H9 (cell line): ENCODE data around the gene MED29. TPM values are rescaled to one million over a fixed set of nuclear protein-coding genes. Genes with fewer than 3 reads are reported as not detected.

Experiments
- DNase-seq: peaks from one replicate; pipeline ENCODE4 v3.0.0-alpha.2; 2017
- H2AFZ ChIP-seq: one replicate; pipeline ENCODE4 v1.6.1; 2013; ENCODE audit warnings: mild to moderate bottlenecking, low read length, control low read depth, moderate library complexity
- H2AK5ac ChIP-seq: 2 replicates; pipeline ENCODE4 v1.6.1; 2013; ENCODE audit warnings: low read length, control low read depth, mixed read lengths; ENCODE audit not compliant: insufficient read length
- H2BK120ac ChIP-seq: one replicate; pipeline ENCODE4 v1.6.1; 2013; ENCODE audit warnings: low read depth, mild to moderate bottlenecking, low read length, control low read depth, inconsistent platforms; ENCODE audit not compliant: poor library complexity, severe bottlenecking
- H2BK12ac ChIP-seq: 2 replicates; pipeline ENCODE4 v1.6.1; 2013; ENCODE audit warnings: low read length, control low read depth, mixed read lengths, low read depth; ENCODE audit not compliant: insufficient read length
- H2BK15ac ChIP-seq: 2 replicates; pipeline ENCODE4 v1.6.1; 2013; ENCODE audit warnings: low read depth, low read length, control low read depth
- H2BK20ac ChIP-seq: one replicate; pipeline ENCODE4 v1.6.1; 2013; ENCODE audit warnings: low read depth, mild to moderate bottlenecking, low read length, control low read depth, inconsistent platforms; ENCODE audit not compliant: poor library complexity, severe bottlenecking
- H2BK5ac ChIP-seq: 2 replicates; pipeline ENCODE4 v1.6.1; 2013; ENCODE audit warnings: low read length, control low read depth, mixed read lengths; ENCODE audit not compliant: insufficient read length
- H3K14ac ChIP-seq: 2 replicates; pipeline ENCODE4 v1.6.1; 2013; ENCODE audit warnings: low read length, control low read depth; ENCODE audit not compliant: insufficient read depth
- H3K18ac ChIP-seq: 2 replicates; pipeline ENCODE4 v1.6.1; 2013; ENCODE audit warnings: low read depth, mild to moderate bottlenecking, mixed read lengths, low read length, control low read depth; ENCODE audit not compliant: insufficient read length
- H3K23ac ChIP-seq: 2 replicates; pipeline ENCODE4 v1.6.1; 2013; ENCODE audit warnings: low read length, control low read depth, mixed read lengths, low read depth; ENCODE audit not compliant: insufficient read length
- H3K23me2 ChIP-seq: 2 replicates; pipeline ENCODE4 v1.6.1; 2013; ENCODE audit warnings: low read depth, mild to moderate bottlenecking, mixed read lengths, low read length, control low read depth; ENCODE audit not compliant: insufficient read length, poor library complexity, severe bottlenecking
- H3K27ac ChIP-seq: 2 replicates; pipeline ENCODE4 v1.5.1; 2013; ENCODE audit warnings: low read length, control low read depth, mixed read lengths, low read depth; ENCODE audit not compliant: insufficient read length
- H3K27me3 ChIP-seq: 2 replicates; pipeline ENCODE4 v1.6.1; 2013; ENCODE audit warnings: low read length, control low read depth, inconsistent platforms; ENCODE audit not compliant: insufficient read depth
- H3K4ac ChIP-seq: 2 replicates; pipeline ENCODE4 v1.6.1; 2013; ENCODE audit warnings: low read depth, mild to moderate bottlenecking, control low read depth, inconsistent platforms, low read length, moderate library complexity
- H3K4me1 ChIP-seq: 2 replicates; pipeline ENCODE4 v1.6.1; 2013; ENCODE audit warnings: low read length, control low read depth, inconsistent platforms; ENCODE audit not compliant: insufficient read depth
- H3K4me2 ChIP-seq: 2 replicates; pipeline ENCODE4 v1.6.1; 2013; ENCODE audit warnings: low read length, control low read depth, mixed read lengths; ENCODE audit not compliant: insufficient read length, insufficient read depth
- H3K56ac ChIP-seq: 2 replicates; pipeline ENCODE4 v1.6.1; 2013; ENCODE audit warnings: low read depth, mild to moderate bottlenecking, mixed read lengths, low read length, control low read depth; ENCODE audit not compliant: insufficient read length
- H3K79me1 ChIP-seq: 2 replicates; pipeline ENCODE4 v1.6.1; 2013; ENCODE audit warnings: low read depth, mild to moderate bottlenecking, moderate library complexity, low read length, control low read depth, inconsistent platforms; ENCODE audit not compliant: insufficient read depth, poor library complexity, severe bottlenecking
- H3K79me2 ChIP-seq: 2 replicates; pipeline ENCODE4 v1.6.1; 2013; ENCODE audit warnings: low read length, control low read depth, inconsistent platforms; ENCODE audit not compliant: insufficient read depth
- H3K9ac ChIP-seq: 2 replicates; pipeline ENCODE4 v1.6.1; 2013; ENCODE audit warnings: low read length, control low read depth, mixed read lengths; ENCODE audit not compliant: insufficient read length; ENCODE audit errors: extremely low read depth
- H3K9me3 ChIP-seq: one replicate; pipeline ENCODE4 v1.6.1; 2013; ENCODE audit warnings: low read depth, low read length, inconsistent platforms; ENCODE audit not compliant: control insufficient read depth
- H3T11ph ChIP-seq: one replicate; pipeline ENCODE4 v1.6.1; 2013; ENCODE audit warnings: mild to moderate bottlenecking, low read length, control low read depth, inconsistent platforms
- H4K20me1 ChIP-seq: one replicate; pipeline ENCODE4 v1.6.1; 2013; ENCODE audit not compliant: control insufficient read depth, insufficient read length, insufficient read depth
- H4K5ac ChIP-seq: 2 replicates; pipeline ENCODE4 v1.6.1; 2013; ENCODE audit warnings: low read depth, mild to moderate bottlenecking, mixed read lengths, low read length, control low read depth; ENCODE audit not compliant: insufficient read length
- H4K8ac ChIP-seq: replicated peaks from 2 replicates; pipeline ENCODE4 v1.6.1; 2013; ENCODE audit warnings: low read length, control low read depth, mixed read lengths, low read depth; ENCODE audit not compliant: insufficient read length
- H4K91ac ChIP-seq: 2 replicates; pipeline ENCODE4 v1.6.1; 2013; ENCODE audit warnings: low read depth, mild to moderate bottlenecking, moderate library complexity, mixed read lengths, low read length, control low read depth; ENCODE audit not compliant: insufficient read length
- H3K27ac Mint-ChIP-seq, 3 experiments: 2 replicates in 2 of 3; 3 replicates in 1 of 3; pipeline ENCODE4 v1.8.0; 2020 to 2021; ENCODE audit warnings: mixed read lengths in 3 of 3, mild to moderate bottlenecking in 1 of 3, moderate library complexity in 1 of 3
- H3K27me3 Mint-ChIP-seq: 2 replicates; pipeline ENCODE4 v1.8.0; 2021; ENCODE audit warnings: low read depth, mild to moderate bottlenecking, moderate library complexity, mixed read lengths
- H3K36me3 Mint-ChIP-seq, 3 experiments: 2 replicates in 2 of 3; 3 replicates in 1 of 3; pipeline ENCODE4 v1.8.0; 2020 to 2021; ENCODE audit warnings: low read depth in 3 of 3, mixed read lengths in 3 of 3; ENCODE audit not compliant: insufficient read depth in 1 of 3
- H3K4me1 Mint-ChIP-seq, 2 experiments: 2 replicates each; pipeline ENCODE4 v1.8.0; 2020; ENCODE audit warnings: mixed read lengths in 2 of 2
- H3K4me3 Mint-ChIP-seq, 2 experiments: 2 replicates in 1 of 2; 3 replicates in 1 of 2; pipeline ENCODE4 v1.8.0; 2020 to 2021; ENCODE audit warnings: mild to moderate bottlenecking in 2 of 2, mixed read lengths in 2 of 2, moderate library complexity in 1 of 2
- H3K9me3 Mint-ChIP-seq, 2 experiments: 2 replicates in 1 of 2; 3 replicates in 1 of 2; pipeline ENCODE4 v1.8.0; 2020; ENCODE audit warnings: mild to moderate bottlenecking in 2 of 2, mixed read lengths in 2 of 2, moderate library complexity in 1 of 2
- WGBS: extraction: QIAGEN DNeasy Blood & Tissue Kit; methylation state at CpG from one replicate; pipeline ENCODE4 v1.1.7; 2013; ENCODE audit warnings: missing lambda C conversion rate, low lambda C conversion rate, mixed read lengths; ENCODE audit not compliant: insufficient read length; ENCODE audit errors: extremely low coverage; 5-methylcytosine and 5-hydroxymethylcytosine counted together
- total RNA-seq: library from RNA; stranded (reverse); gene quantifications from 2 replicates; pipeline ENCODE4 v1.2.1, GENCODE V29; 2021
- TF ChIP-seq, protein P1 (sequence below): fragments of 200-600 bp; sonication (generic); conservative IDR thresholded peaks from 3 replicates; pipeline ENCODE4 v1.8.0; 2021; ENCODE audit warnings: antibody characterized with exemption, mild to moderate bottlenecking

Gene MED29
- total RNA-seq, 1 experiment from 2014 or later = 48.3 TPM

DNA sequence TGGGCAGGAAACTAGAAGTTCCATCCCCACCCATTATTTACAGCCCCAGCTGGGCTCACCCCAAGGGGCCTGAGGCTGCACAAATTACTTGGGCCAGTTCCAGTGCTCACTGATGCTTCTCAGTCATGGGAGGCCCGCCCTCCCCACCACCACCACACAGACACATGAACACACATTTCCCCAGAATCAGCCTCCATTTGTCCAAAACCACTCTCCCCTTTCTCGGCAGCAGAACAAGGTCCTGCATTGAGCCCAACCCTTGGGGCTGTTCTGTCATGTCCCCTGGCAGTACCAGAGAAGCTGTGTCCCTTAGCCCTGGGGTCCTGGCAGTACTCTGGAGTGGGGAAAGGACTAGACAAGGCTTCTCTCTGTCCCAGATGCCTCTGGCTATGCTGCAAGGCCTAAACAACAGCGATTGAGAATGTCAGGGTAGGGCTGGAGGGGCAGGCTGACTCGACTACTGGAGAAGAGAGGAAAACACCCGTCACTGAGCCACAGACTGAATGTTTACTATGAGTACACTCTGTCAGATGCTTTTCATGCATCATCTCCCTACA, 27.2 kb upstream of the MED29 start:
- no peak overlapping the region for H4K91ac ChIP-seq
- no peak for DNase-seq
- H3K18ac ChIP-seq = no peak overlapping the region
- H2BK5ac ChIP-seq = no peak overlapping the region
- H2AFZ ChIP-seq = no peak overlapping the region
- H4K8ac ChIP-seq = no peak overlapping the region
- no peak overlapping the region for H4K5ac ChIP-seq
- peak overlapping the region in 1 of 3 experiments; percentile 63; a peak in 1 of 7 replicates for H3K27ac Mint-ChIP-seq
- H3K27me3 Mint-ChIP-seq = no peaks in the 10 kb centered on the region; the same call in none of the 2 replicates
- TF ChIP-seq, protein P1, sequence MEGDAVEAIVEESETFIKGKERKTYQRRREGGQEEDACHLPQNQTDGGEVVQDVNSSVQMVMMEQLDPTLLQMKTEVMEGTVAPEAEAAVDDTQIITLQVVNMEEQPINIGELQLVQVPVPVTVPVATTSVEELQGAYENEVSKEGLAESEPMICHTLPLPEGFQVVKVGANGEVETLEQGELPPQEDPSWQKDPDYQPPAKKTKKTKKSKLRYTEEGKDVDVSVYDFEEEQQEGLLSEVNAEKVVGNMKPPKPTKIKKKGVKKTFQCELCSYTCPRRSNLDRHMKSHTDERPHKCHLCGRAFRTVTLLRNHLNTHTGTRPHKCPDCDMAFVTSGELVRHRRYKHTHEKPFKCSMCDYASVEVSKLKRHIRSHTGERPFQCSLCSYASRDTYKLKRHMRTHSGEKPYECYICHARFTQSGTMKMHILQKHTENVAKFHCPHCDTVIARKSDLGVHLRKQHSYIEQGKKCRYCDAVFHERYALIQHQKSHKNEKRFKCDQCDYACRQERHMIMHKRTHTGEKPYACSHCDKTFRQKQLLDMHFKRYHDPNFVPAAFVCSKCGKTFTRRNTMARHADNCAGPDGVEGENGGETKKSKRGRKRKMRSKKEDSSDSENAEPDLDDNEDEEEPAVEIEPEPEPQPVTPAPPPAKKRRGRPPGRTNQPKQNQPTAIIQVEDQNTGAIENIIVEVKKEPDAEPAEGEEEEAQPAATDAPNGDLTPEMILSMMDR = no peak
- no peak overlapping the region; the same call in 1 of the 2 replicates for H3K14ac ChIP-seq
- H3K27me3 ChIP-seq = no peaks in the 10 kb centered on the region
- H2BK15ac ChIP-seq = no peak overlapping the region
- no peaks in the 10 kb centered on the region for H3K23me2 ChIP-seq
- no peak overlapping the region for H2BK120ac ChIP-seq
- WGBS = no CpG with 5 or more reads among the region's 5 CpGs
- no peaks in the 10 kb centered on the region for H3K9me3 ChIP-seq
- no peak overlapping the region for H3K56ac ChIP-seq
- no peak overlapping the region for H3K4me2 ChIP-seq
- H3K23ac ChIP-seq = no peak overlapping the region
- H2AK5ac ChIP-seq = no peak overlapping the region
- no peaks in the 10 kb centered on the region for H4K20me1 ChIP-seq
- H3K4me3 Mint-ChIP-seq = peak overlapping the region in 1 of 2 experiments; percentile 40; a peak in 1 of 5 replicates
- H3K79me2 ChIP-seq = no peaks in the 10 kb centered on the region
- no peaks in the 10 kb centered on the region for H3K4me1 Mint-ChIP-seq
- peaks cover 22 to 71% (median 52%) of the 10 kb centered on the region in 3 experiments; a peak in 6 of 7 replicates for H3K36me3 Mint-ChIP-seq
- H3T11ph ChIP-seq = no peak overlapping the region
- H3K4ac ChIP-seq = no peak overlapping the region
- H3K27ac ChIP-seq = no peak overlapping the region
- no peaks in the 10 kb centered on the region for H3K9me3 Mint-ChIP-seq
- H3K79me1 ChIP-seq = no peaks in the 10 kb centered on the region
- no peak overlapping the region for H2BK20ac ChIP-seq
- H2BK12ac ChIP-seq = no peak overlapping the region
- no peak overlapping the region for H3K9ac ChIP-seq
- no peaks in the 10 kb centered on the region for H3K4me1 ChIP-seq
